ENCODE results near the gene NANOGP8. TPM values are rescaled to one million over a fixed set of nuclear protein-coding genes. Genes with fewer than 3 reads are reported as not detected.

NANOGP8 gene
- total RNA-seq, 1 experiment from 2014 or later = 88.4 TPM

- Histone ChIP-seq H3K79me1 (ENCODE audit: insufficient read depth, low read depth, low read length, poor library complexity, severe bottlenecking) (no peaks in the 10 kb centered on the region), H4K5ac (ENCODE audit: insufficient read length, low read depth, low read length) (no peak overlapping the region), H2BK12ac (ENCODE audit: insufficient read length, low read depth, low read length) (no peak overlapping the region), H3K79me2 (ENCODE audit: insufficient read depth, low read length) (no peaks in the 10 kb centered on the region), H2BK120ac (ENCODE audit: low read depth, low read length, poor library complexity, severe bottlenecking) (no peak overlapping the region), H2BK20ac (ENCODE audit: low read depth, low read length, poor library complexity, severe bottlenecking) (no peak overlapping the region), H2AK5ac (ENCODE audit: insufficient read length, low read length) (no peak overlapping the region), H3K14ac (ENCODE audit: insufficient read depth, low read length) (no peak overlapping the region), H3K4me1 (ENCODE audit: insufficient read depth, low read length) (no peaks in the 10 kb centered on the region), H3K9ac (ENCODE audit: extremely low read depth, insufficient read length, low read length) (no peak overlapping the region), H3K4ac (ENCODE audit: low read depth, low read length) (no peak overlapping the region), H3K23ac (ENCODE audit: insufficient read length, low read depth, low read length) (no peak overlapping the region), H3K56ac (ENCODE audit: insufficient read length, low read depth, low read length) (no peak overlapping the region), H2BK15ac (ENCODE audit: low read depth, low read length) (no peak overlapping the region), H3K4me2 (ENCODE audit: insufficient read depth, insufficient read length, low read length) (no peak overlapping the region), H3T11ph (ENCODE audit: low read length) (no peak overlapping the region), H4K91ac (ENCODE audit: insufficient read length, low read depth, low read length) (no peak overlapping the region), H4K8ac (replicated peaks; ENCODE audit: insufficient read length, low read depth, low read length) (no peak overlapping the region), H2BK5ac (ENCODE audit: insufficient read length, low read length) (no peak overlapping the region), H4K20me1 (ENCODE audit: control insufficient read depth, insufficient read depth, insufficient read length) (no peaks in the 10 kb centered on the region), H3K18ac (ENCODE audit: insufficient read length, low read depth, low read length) (no peak overlapping the region), H3K23me2 (ENCODE audit: insufficient read length, low read depth, low read length, poor library complexity, severe bottlenecking) (no peaks in the 10 kb centered on the region), H2AFZ (ENCODE audit: low read length) (no peak overlapping the region), H3K9me3 (ENCODE audit: control insufficient read depth, low read depth, low read length) (no peaks in the 10 kb centered on the region), H3K27ac (ENCODE audit: insufficient read length, low read depth, low read length) (no peak overlapping the region), H3K27me3 (ENCODE audit: insufficient read depth, low read length) (no peaks in the 10 kb centered on the region)
- Mint-ChIP-seq H3K27ac (no peak overlapping the region), H3K36me3 (ENCODE audit: insufficient read depth in 1 of 3, low read depth in 3 of 3) (no peaks in the 10 kb centered on the region), H3K27me3 (ENCODE audit: low read depth) (no peaks in the 10 kb centered on the region), H3K4me3 (no peak overlapping the region), H3K4me1 (no peaks in the 10 kb centered on the region), H3K9me3 (no peaks in the 10 kb centered on the region)
- TF ChIP-seq CTCF (conservative IDR thresholded peaks at IDR 0.05) = no peak
- no CpG with 5 or more reads among the region's 3 CpGs for WGBS (ENCODE audit: extremely low coverage, insufficient read length, low lambda C conversion rate)
- no peak for DNase-seq
Observed at GRCh38 chr15:35102186-35102585, 17.1 kb upstream of the NANOGP8 start.
